Measurements from ENCODE around the gene NXPH4.

Gene NXPH4

DNA sequence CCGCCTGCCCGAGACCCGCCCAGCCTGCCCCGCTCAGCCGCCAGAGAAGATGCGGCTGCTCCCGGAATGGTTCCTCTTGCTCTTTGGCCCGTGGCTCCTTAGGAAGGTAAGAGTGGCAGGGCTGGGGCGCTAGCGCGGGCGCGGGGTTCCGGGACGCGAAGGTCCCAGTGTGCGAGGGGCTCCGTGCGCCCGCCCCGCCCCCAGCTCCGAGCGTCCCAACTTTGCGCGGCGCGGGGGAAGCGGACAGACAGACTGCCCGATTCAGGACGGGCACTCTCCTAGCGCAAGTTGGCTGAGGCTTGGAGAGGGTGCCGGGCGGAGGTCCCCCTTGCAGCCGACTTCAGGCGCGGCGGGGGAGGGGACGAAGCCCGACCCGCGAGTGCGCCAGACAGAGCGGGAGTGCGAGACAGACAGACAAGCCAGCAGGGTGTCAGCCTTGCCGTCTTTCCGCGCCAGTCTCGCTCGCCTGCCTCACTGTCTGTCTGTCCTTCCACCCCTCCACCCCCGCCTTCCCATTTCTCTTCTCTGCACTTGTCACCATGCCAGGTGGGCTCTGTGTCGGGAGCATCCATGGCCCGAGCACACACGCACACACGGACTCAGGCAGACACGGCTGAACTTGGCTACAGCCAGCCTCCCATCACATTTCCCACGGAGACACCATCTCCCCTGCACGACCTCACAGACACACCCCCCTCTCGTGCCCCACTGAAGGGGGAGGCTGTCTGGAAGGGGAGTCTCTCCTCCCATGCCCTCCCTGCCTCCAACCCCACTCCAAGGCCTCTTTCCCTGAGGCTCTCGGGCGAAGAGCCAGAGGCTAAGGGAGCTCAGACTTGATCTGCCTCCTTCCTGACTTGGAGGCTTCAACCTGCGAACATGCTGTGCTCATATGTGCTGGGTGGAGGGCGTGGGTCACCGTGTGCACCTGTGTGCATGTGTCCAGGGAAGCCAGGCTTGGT lies 606 bp downstream of the NXPH4 start:
- DNase-seq (ENCODE audit: low read depth) = no peak
- H3K4me3 ChIP-seq (ENCODE audit: low read length) = peak overlapping the region; percentile 32

DNA sequence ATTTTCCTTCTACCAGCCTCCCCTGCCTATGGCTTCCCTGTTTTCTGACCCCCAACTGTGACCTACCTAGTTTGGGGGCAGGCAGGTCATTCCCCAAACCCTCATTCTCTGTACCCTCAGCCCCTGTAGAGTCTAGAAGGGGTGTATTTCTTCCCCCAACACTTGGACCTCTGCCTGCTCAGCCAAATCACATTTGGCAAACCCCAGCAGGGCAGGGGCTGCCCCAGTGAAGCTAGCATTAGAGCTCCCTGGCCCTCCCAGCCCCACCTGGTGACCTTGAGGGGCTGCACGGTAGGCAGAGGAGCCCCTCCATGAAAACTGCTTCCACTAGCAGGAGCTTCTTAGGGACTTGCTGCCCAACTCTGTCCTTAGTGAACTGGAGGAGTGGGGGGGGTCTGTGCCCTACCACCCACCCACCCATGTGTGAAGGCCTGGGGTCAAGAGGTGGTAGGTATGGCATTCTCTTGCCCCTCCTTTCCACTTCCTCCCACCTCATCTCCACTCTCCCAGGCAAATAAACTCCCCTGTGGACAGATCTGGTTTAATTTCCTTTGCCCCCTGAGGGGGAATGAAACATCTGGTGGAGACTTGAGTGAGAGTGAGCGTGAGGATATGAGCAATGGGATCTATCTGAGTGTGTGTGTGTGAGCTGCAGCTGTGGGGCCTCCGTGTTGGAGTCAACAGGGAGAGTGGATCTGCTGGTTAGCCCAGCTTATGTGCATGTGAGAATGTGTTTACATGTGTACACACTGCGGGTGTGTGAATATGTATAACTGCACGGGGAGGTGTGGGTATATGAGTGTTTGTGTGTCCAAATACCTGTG lies 1.6 kb downstream of the NXPH4 start:
- no peak for DNase-seq (ENCODE audit: low read depth)
- TF ChIP-seq, protein P1, sequence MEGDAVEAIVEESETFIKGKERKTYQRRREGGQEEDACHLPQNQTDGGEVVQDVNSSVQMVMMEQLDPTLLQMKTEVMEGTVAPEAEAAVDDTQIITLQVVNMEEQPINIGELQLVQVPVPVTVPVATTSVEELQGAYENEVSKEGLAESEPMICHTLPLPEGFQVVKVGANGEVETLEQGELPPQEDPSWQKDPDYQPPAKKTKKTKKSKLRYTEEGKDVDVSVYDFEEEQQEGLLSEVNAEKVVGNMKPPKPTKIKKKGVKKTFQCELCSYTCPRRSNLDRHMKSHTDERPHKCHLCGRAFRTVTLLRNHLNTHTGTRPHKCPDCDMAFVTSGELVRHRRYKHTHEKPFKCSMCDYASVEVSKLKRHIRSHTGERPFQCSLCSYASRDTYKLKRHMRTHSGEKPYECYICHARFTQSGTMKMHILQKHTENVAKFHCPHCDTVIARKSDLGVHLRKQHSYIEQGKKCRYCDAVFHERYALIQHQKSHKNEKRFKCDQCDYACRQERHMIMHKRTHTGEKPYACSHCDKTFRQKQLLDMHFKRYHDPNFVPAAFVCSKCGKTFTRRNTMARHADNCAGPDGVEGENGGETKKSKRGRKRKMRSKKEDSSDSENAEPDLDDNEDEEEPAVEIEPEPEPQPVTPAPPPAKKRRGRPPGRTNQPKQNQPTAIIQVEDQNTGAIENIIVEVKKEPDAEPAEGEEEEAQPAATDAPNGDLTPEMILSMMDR (conservative IDR thresholded peaks at IDR 0.05; ENCODE audit: low read depth, low read length) = no peak

More for the DNA sequence above, 606 bp downstream of the NXPH4 start:
- TF ChIP-seq, protein P1 (conservative IDR thresholded peaks at IDR 0.05; ENCODE audit: low read depth, low read length) = no peak

DNA sequence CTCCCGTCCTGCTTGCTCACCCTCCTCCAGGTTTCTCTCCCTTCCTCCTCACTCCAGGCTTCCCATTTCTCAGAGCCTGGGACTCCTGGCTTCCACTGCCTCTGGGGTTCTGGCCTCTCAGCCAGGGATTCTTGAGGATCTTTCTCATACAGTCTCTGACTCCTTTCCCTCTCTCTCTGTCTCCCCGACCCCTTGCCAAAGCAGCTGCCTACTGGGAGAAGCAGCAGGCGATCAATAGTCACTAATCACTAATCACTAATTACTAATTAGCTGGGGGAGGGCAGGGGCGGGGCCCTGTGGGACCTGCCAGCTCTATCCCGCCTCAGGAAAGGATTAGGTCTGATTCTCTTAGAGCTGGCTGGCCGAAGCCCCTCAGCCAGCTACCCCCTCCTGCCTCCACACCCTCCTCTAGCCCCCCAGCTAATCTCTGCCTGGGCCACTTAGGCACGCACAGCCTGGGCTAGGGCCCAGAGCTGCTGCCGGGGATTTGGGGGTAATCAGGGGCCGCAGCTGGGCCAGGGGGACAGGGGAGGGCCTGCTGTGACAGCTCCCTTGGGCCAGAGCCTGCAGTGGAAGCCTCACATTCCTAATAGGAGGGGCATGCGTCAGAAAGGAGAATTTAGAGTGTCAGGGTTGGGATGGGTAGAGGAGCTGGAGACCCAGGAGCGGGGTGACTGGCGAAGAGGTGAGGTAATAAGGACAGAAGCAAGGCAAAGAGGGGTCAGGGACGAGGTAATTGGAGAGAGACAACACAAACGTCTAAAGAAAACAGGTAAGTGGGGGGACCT lies 2.8 kb downstream of the NXPH4 start:
- no peak overlapping the region for H3K4me3 ChIP-seq (ENCODE audit: low read length)
- TF ChIP-seq, protein P1 (conservative IDR thresholded peaks at IDR 0.05; ENCODE audit: low read depth, low read length) = no peak
- DNase-seq (ENCODE audit: low read depth) = no peak

More for the DNA sequence above, 1.6 kb downstream of the NXPH4 start:
- no peak overlapping the region for H3K4me3 ChIP-seq (ENCODE audit: low read length)

DNA sequence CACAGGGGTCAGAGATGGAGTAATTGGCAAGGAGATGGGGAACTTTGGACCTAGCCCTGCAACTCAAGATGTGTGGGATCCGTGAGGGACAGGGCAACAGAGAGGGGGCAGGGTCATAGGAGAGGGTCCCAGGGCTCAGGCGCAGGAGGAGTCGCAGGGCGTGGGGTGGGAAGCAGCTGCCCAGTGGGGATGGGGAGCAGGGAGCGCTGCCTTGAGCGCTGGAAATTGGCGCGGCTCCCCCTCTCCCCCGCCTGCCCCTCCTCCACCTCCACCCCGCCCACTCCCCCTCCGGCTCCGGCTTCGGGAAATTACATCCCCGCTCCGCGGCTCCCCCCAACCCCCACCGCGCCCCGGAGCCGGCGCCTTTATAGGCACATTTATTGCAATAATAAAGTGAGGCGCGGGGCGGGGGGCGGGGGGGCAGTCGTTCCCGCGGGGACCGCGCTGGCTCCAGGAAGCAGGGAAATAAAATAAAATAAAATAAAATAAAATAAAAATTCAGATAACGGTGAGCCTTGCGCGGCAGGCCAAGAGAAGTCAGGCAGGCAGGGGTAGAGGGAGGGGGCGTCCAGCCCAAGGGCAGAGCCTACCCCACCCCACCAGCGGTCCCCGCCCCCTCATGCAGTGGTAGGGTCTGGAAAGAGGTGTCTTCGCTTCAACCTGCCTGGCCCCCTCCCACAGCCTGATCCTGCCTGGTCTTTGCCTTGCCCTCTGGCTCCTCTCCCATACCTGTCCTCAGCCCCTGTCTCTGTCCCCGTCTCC lies 3.6 kb downstream of the NXPH4 start:
- no peak for DNase-seq (ENCODE audit: low read depth)
- H3K4me3 ChIP-seq (ENCODE audit: low read length) = no peak overlapping the region
- TF ChIP-seq, protein P1 (conservative IDR thresholded peaks at IDR 0.05; ENCODE audit: low read depth, low read length) = no peak

DNA sequence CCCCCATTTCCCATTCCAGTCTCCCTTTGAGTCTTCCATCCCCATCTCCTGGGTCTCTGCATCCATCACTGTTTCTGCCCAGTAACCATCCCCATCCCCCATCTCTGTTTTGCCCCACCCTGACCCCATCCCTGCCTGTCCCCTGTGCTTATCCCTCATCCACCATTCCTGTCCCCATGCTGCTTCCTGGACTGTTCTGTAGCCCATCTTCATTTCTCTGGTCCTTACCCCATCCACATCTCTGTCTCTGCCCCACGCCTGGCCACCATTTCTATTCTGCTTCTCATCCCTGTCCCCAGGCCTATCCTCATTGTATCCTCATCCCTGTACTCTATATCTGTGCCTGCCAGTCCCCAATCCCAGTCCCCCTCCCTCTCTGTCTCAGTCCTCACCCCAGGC lies 4.2 kb downstream of the NXPH4 start:
- DNase-seq (ENCODE audit: low read depth) = no peak
- H3K4me3 ChIP-seq (ENCODE audit: low read length) = no peak overlapping the region
- TF ChIP-seq, protein P1 (conservative IDR thresholded peaks at IDR 0.05; ENCODE audit: low read depth, low read length) = no peak
